Temporal lobe (tissue), 2 donors: Measurements from ENCODE around the gene RAB26. TPM values are rescaled to one million over a fixed set of nuclear protein-coding genes. Genes with fewer than 3 reads are reported as not detected.

ENCODE experiments used
- small RNA-seq: library from RNA; depleted of rRNA; stranded (forward); fragments of <200 nt; gene quantifications from one replicate; pipeline ENCODE3, GENCODE V24; 2014; ENCODE audit warnings: low replicate concordance
- total RNA-seq: library from RNA; depleted of rRNA; stranded (reverse); fragments of >200 nt; gene quantifications from one replicate; pipeline ENCODE4 v1.2.3, GENCODE V29; 2014

Gene RAB26
- total RNA-seq, 1 donor from 2014 or later = 4.4 TPM

Small RNAs within 50 kb of the gene (small RNA-seq; reads per million reads assigned to genes)
- gene MIR3180-5 (not detected), gene MIR4516 (not detected), gene RF00019 (not detected), gene SNORD60 (not detected)

Other genes starting within 250 kb of the RAB26 start
- not detected for gene HS3ST6, start 230.2 kb upstream of the RAB26 start, total RNA-seq
- gene MSRB1, start 205.4 kb upstream of the RAB26 start, total RNA-seq = 2.5 TPM
- gene RPL3L, start 193.9 kb upstream of the RAB26 start, total RNA-seq = not detected
- gene NDUFB10, start 189.1 kb upstream of the RAB26 start, total RNA-seq = 43.0 TPM
- 1,174 TPM for gene RPS2, start 183.8 kb upstream of the RAB26 start, total RNA-seq
- not detected for gene RNF151, start 181.8 kb upstream of the RAB26 start, total RNA-seq
- gene TBL3, start 176.6 kb upstream of the RAB26 start, total RNA-seq = 12.3 TPM
- 0.98 TPM for gene NOXO1, start 167.2 kb upstream of the RAB26 start, total RNA-seq
- gene GFER, start 164.4 kb upstream of the RAB26 start, total RNA-seq = 9.8 TPM
- 64.4 TPM for gene SYNGR3, start 158.7 kb upstream of the RAB26 start, total RNA-seq
- gene ZNF598, start 138.8 kb upstream of the RAB26 start, total RNA-seq = 5.2 TPM
- 0.25 TPM for gene NPW, start 128.8 kb upstream of the RAB26 start, total RNA-seq
- 12.3 TPM for gene NHERF2, start 121.7 kb upstream of the RAB26 start, total RNA-seq
- gene NTHL1, start 100.8 kb upstream of the RAB26 start, total RNA-seq = 19.4 TPM
- gene TSC2, start 100.6 kb upstream of the RAB26 start, total RNA-seq = 51.1 TPM
- 77.7 TPM for gene PKD1, start 12.7 kb upstream of the RAB26 start, total RNA-seq
- 29.7 TPM for gene TRAF7, start 7.2 kb downstream of the RAB26 start, total RNA-seq
- gene CASKIN1, start 48.0 kb downstream of the RAB26 start, total RNA-seq = 20.9 TPM
- gene MLST8, start 56.8 kb downstream of the RAB26 start, total RNA-seq = 12.8 TPM
- 3.2 TPM for gene BRICD5, start 62.2 kb downstream of the RAB26 start, total RNA-seq
- gene PGP, start 66.2 kb downstream of the RAB26 start, total RNA-seq = 10.6 TPM
- 18.9 TPM for gene E4F1, start 75.0 kb downstream of the RAB26 start, total RNA-seq
- 1.5 TPM for gene DNASE1L2, start 87.8 kb downstream of the RAB26 start, total RNA-seq
- gene ECI1, start 103.0 kb downstream of the RAB26 start, total RNA-seq = 17.5 TPM
- 73.0 TPM for gene RNPS1, start 119.5 kb downstream of the RAB26 start, total RNA-seq
- gene ABCA3, start 192.1 kb downstream of the RAB26 start, total RNA-seq = 47.2 TPM